ENCODE results near the gene MNAT1. TPM values are rescaled to one million over a fixed set of nuclear protein-coding genes. Genes with fewer than 3 reads are reported as not detected.

MNAT1 gene
- total RNA-seq, 4 donors from 2014 or later, result 4.4 to 69.7 (median 46.9) TPM

- Histone ChIP-seq H3K9me3 (no peaks in the 10 kb centered on the region), H3K4me3 (no peak overlapping the region), H3K27me3 (no peaks in the 10 kb centered on the region), H3K36me3 (no peaks in the 10 kb centered on the region), H3K27ac (no peak overlapping the region), H3K4me1 (no peaks in the 10 kb centered on the region)
- DNase-seq, result no peak
- no peak for TF ChIP-seq CTCF (IDR thresholded peaks at IDR 0.05)
- intact Hi-C loops (cut with DNase I; ENCODE audit: low total_unique reads), result no loop called here
These were observed 196.7 kb downstream of the MNAT1 start for GRCh38 chr14:60931218-60931617.

- no peak overlapping the region for H3K4me3 ChIP-seq
- H3K9me3 ChIP-seq, result no peaks in the 10 kb centered on the region
- no peaks in the 10 kb centered on the region for H3K4me1 ChIP-seq
- no peaks in the 10 kb centered on the region for H3K27me3 ChIP-seq
- no peaks in the 10 kb centered on the region for H3K36me3 ChIP-seq
- TF ChIP-seq POLR2A (IDR thresholded peaks at IDR 0.05), result no peak
- no peak for DNase-seq
- intact Hi-C loops (cut with DNase I; ENCODE audit: low total_unique reads), result no loop called here
- no peak overlapping the region for H3K27ac ChIP-seq
These were observed 199.5 kb downstream of the MNAT1 start for GRCh38 chr14:60933920-60934655.

- Histone ChIP-seq H3K4me3 (no peak overlapping the region), H3K27ac (no peak overlapping the region), H3K4me1 (no peaks in the 10 kb centered on the region), H3K36me3 (no peaks in the 10 kb centered on the region), H3K27me3 (no peaks in the 10 kb centered on the region), H3K9me3 (no peaks in the 10 kb centered on the region)
- no peak for TF ChIP-seq POLR2A (IDR thresholded peaks at IDR 0.05)
- no peak for TF ChIP-seq CTCF (IDR thresholded peaks at IDR 0.05)
- intact Hi-C loops (cut with DNase I; ENCODE audit: low total_unique reads), result no loop called here
- no peak for DNase-seq
These were observed 200.8 kb downstream of the MNAT1 start for GRCh38 chr14:60935319-60935718.

- Histone ChIP-seq H3K4me3 (no peak overlapping the region), H3K27me3 (no peaks in the 10 kb centered on the region), H3K36me3 (no peaks in the 10 kb centered on the region), H3K4me1 (no peaks in the 10 kb centered on the region), H3K27ac (no peak overlapping the region), H3K9me3 (no peaks in the 10 kb centered on the region)
- intact Hi-C loops (cut with DNase I; ENCODE audit: low total_unique reads), result no loop called here
- DNase-seq, result no peak
- TF ChIP-seq POLR2A (IDR thresholded peaks at IDR 0.05) (no peak), CTCF (IDR thresholded peaks at IDR 0.05) (no peak)
These were observed 209.1 kb downstream of the MNAT1 start for GRCh38 chr14:60943637-60944032.

- DNase-seq, result no peak
- intact Hi-C loops (cut with DNase I; ENCODE audit: low total_unique reads), result no loop called here
- Histone ChIP-seq H3K9me3 (no peaks in the 10 kb centered on the region), H3K27ac (no peak overlapping the region), H3K27me3 (no peaks in the 10 kb centered on the region), H3K4me3 (no peak overlapping the region), H3K4me1 (no peaks in the 10 kb centered on the region), H3K36me3 (no peaks in the 10 kb centered on the region)
- TF ChIP-seq CTCF (IDR thresholded peaks at IDR 0.05) (no peak), POLR2A (IDR thresholded peaks at IDR 0.05) (no peak)
These were observed 209.6 kb downstream of the MNAT1 start for GRCh38 chr14:60944204-60944603.

DNA sequence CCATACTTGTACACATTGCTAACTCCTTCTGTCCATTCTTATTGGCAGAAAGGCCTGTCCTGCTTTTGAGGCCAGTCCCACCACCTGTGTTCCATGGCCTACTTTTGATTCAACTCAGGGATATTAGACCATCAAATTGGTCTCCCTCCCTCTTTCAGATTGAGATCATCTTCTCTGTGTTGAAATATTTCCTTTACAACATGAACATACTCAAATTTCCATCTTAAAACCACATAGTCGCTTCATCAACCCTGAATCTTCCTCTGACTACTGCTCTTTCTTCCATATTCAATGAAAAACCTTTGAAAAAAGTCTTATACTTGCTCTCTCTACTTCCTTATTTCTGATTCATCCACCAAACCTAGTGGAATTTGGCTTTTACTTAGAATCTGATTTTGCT, 211.4 kb downstream of the MNAT1 start:
- TF ChIP-seq CTCF (IDR thresholded peaks at IDR 0.05) (no peak), POLR2A (IDR thresholded peaks at IDR 0.05) (no peak)

More for the DNA sequence above, 211.4 kb downstream of the MNAT1 start:
- H3K4me3 ChIP-seq, result no peak overlapping the region
- no peaks in the 10 kb centered on the region for H3K27me3 ChIP-seq
- no peak for DNase-seq
- H3K4me1 ChIP-seq, result no peaks in the 10 kb centered on the region
- intact Hi-C loops (cut with DNase I; ENCODE audit: low total_unique reads), result no loop called here
- H3K9me3 ChIP-seq, result no peaks in the 10 kb centered on the region
- no peaks in the 10 kb centered on the region for H3K36me3 ChIP-seq
- H3K27ac ChIP-seq, result no peak overlapping the region
